ENCODE measurements around the gene LSAMP. TPM values are rescaled to one million over a fixed set of nuclear protein-coding genes. Genes with fewer than 3 reads are reported as not detected.

The LSAMP gene
- total and polyA plus RNA-seq, 2 of the 4 experiments (the other 2 are of a cell fraction): 7.9 to 8.0 TPM

GRCh38 chr3:115779011-115779410, 666.3 kb downstream of the LSAMP start:
- no peak overlapping the region for H3K23ac ChIP-seq (ENCODE audit: low read depth, low read length)
- CTCF ChIA-PET: no interaction called here
- POLR2A ChIA-PET (ENCODE audit: unreplicated experiment): no interaction called here
- H4K91ac ChIP-seq (ENCODE audit: insufficient read depth, low read depth, low read length): no peak overlapping the region
- no peak overlapping the region for H3K4ac ChIP-seq (ENCODE audit: low read depth, low read length)
- H3K4me2 ChIP-seq (ENCODE audit: low read depth, low read length): no peak overlapping the region
- H3K14ac ChIP-seq (replicated peaks; ENCODE audit: low read depth, low read length): no peak overlapping the region
- H3K9me1 ChIP-seq (ENCODE audit: insufficient read depth, low read length): no peaks in the 10 kb centered on the region
- no peak overlapping the region for H3K27ac ChIP-seq (ENCODE audit: insufficient read depth, low read length)
- no peak for DNase-seq
- WGBS, 2 experiments (ENCODE audit: extremely low coverage in 2 of 2, insufficient read length in 1 of 2): no CpG with 5 or more reads among the region's 2 CpGs
- intact Hi-C loops (cut with micrococcal nuclease) (no loop called here), in situ Hi-C loops (cut with MboI; ENCODE audit: low sequenced_read_pairs) (no loop called here), dilution Hi-C loops (cut with HindIII; ENCODE audit: low sequenced_read_pairs, unreplicated experiment) (no loop called here)
- no peak overlapping the region for H4K8ac ChIP-seq (ENCODE audit: low read depth in 2 of 2, low read length in 2 of 2)
- no peak overlapping the region for H2AK9ac ChIP-seq (replicated peaks; ENCODE audit: low read depth, low read length, poor library complexity)
- H3K4me1 ChIP-seq (ENCODE audit: control insufficient read depth, insufficient read depth, low read length): no peaks in the 10 kb centered on the region
- no peak overlapping the region for H3K18ac ChIP-seq (ENCODE audit: low read depth, low read length)
- H3K56ac ChIP-seq (ENCODE audit: extremely low read depth, insufficient read depth, low read length): no peak overlapping the region
- no peak overlapping the region for H2AK5ac ChIP-seq (ENCODE audit: low read depth, low read length)
- no peak overlapping the region for H3K4me3 ChIP-seq (ENCODE audit: insufficient read depth, low read depth, low read length)
- no peak overlapping the region for H2BK20ac ChIP-seq (ENCODE audit: low read depth, low read length)
- no peak overlapping the region for H2AFZ ChIP-seq (replicated peaks; ENCODE audit: low read length, poor library complexity)
- H3K36me3 ChIP-seq (ENCODE audit: control insufficient read depth, insufficient read depth, low read length): no peaks in the 10 kb centered on the region
- TF ChIP-seq RAD21 (IDR thresholded peaks at IDR 0.05; ENCODE audit: low read length) (no peak), MXI1 (IDR thresholded peaks at IDR 0.05; ENCODE audit: borderline replicate concordance, low read depth, low read length) (no peak), BHLHE40 (IDR thresholded peaks at IDR 0.05; ENCODE audit: low read depth, low read length) (no peak), SMC3 (IDR thresholded peaks at IDR 0.05; ENCODE audit: low read depth, low read length) (no peak), ELK1 (IDR thresholded peaks at IDR 0.05; ENCODE audit: borderline replicate concordance, low read depth, low read length) (no peak), USF2 (IDR thresholded peaks at IDR 0.05; ENCODE audit: low read depth, low read length) (no peak), RFX5 (IDR thresholded peaks at IDR 0.05; ENCODE audit: low read depth, low read length) (no peak), CTCF (conservative IDR thresholded peaks at IDR 0.05; ENCODE audit: low read depth, low read length) (no peak), MAFK (IDR thresholded peaks at IDR 0.05; ENCODE audit: low read depth, low read length) (no peak), MAZ (IDR thresholded peaks at IDR 0.05; ENCODE audit: borderline replicate concordance, low read depth, low read length) (no peak), POLR2A (IDR thresholded peaks at IDR 0.05; ENCODE audit: low read depth, low read length) (no peak), FOS (IDR thresholded peaks at IDR 0.05; ENCODE audit: low read depth, low read length) (no peak)
- no TSS peak for BruUV-seq (replicated peaks)
- H3K9me3 ChIP-seq (ENCODE audit: control insufficient read depth, insufficient read depth, low read length): no peaks in the 10 kb centered on the region
- H3K9ac ChIP-seq (ENCODE audit: low read depth, low read length): no peak overlapping the region
- H3K27me3 ChIP-seq (ENCODE audit: control insufficient read depth, insufficient read depth, low read length): no peaks in the 10 kb centered on the region
- no peak overlapping the region for H4K5ac ChIP-seq (ENCODE audit: low read depth, low read length)
- H4K20me1 ChIP-seq (ENCODE audit: insufficient read depth, low read length): no peaks in the 10 kb centered on the region
- no peak for ATAC-seq (ENCODE audit: low read depth)
- H2BK5ac ChIP-seq (ENCODE audit: low read depth, low read length, poor library complexity, severe bottlenecking): no peak overlapping the region
- H3K79me1 ChIP-seq (ENCODE audit: low read depth in 1 of 2, low read length in 2 of 2): no peaks in the 10 kb centered on the region
- no peak overlapping the region for H2BK120ac ChIP-seq (ENCODE audit: low read depth, low read length)
- H2BK15ac ChIP-seq (ENCODE audit: low read depth, low read length): no peak overlapping the region
